ENCODE data around the gene ARMS2. TPM values are rescaled to one million over a fixed set of nuclear protein-coding genes. Genes with fewer than 3 reads are reported as not detected.

ARMS2 gene
- polyA plus RNA-seq, 3 donors = 0.24 to 0.31 TPM; not detected in 1

GRCh38 chr10:122448600-122448999 is 5.9 kb upstream of the ARMS2 start:
- no peak for DNase-seq (ENCODE audit: extremely low read depth in 1 of 11, low read depth in 9 of 11, low spot score in 4 of 11)

GRCh38 chr10:122449153-122449552 is 5.3 kb upstream of the ARMS2 start:
- DNase-seq (ENCODE audit: extremely low read depth in 1 of 11, low read depth in 9 of 11, low spot score in 4 of 11) = no peak

DNA sequence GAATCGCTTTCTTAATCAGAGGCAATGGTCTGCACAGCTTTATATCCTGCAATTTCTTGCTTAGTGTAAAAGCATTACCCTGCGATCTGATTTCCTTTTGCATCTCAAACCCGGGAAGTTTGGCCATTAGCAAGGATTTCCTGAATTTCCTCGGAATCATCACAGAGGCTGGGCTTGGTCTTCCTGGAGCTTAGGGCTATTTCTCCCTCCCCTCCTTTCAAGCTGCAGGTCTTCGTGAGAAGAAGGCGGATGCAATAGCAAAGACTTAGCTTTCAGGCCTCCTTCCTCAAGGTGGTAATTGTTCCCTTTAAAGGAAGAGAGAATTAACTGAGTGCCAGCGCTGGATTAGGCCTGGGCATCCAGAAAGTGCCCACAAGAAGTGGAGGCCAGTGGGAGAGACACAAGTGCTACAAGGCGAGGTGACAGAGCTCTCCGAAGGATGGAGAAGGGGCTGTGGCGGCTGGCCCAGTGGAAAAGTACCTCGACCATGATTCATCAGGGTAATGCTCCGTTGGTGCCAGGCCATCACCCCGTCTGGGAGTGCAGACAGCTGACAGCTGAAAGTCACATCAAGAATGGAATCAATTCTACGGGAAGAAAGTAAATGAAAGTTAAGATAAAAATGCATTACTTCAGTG is 4.0 kb upstream of the ARMS2 start:
- no peak for DNase-seq (ENCODE audit: extremely low read depth in 1 of 11, low read depth in 9 of 11, low spot score in 4 of 11)

GRCh38 chr10:122454071-122454470 is 382 bp upstream of the ARMS2 start:
- no peak for DNase-seq (ENCODE audit: extremely low read depth in 1 of 11, low read depth in 9 of 11, low spot score in 4 of 11)

- no peak for DNase-seq (ENCODE audit: extremely low read depth in 1 of 11, low read depth in 9 of 11, low spot score in 4 of 11)
These were observed 1.1 kb downstream of the ARMS2 start for GRCh38 chr10:122455376-122456079.

DNA sequence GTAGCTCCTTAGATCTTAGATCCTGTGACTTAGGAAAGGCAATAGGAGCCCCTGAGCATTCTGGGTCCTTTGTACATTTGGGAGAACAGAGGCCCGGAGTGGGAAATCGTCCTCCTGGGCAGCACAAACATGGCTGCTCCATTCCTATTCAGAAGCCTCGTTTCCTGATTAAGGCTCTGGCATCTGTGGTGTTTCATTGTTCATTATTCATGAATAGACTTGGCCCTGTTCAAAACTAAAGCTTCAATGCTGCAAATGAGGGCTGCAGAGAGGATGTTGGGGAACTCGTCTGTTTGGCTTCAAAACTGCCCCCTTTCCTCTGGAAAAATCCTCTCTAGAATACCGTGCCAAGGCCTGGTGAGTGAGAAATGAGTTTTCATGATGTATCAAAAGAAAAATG is 3.5 kb downstream of the ARMS2 start:
- no peak for DNase-seq (ENCODE audit: extremely low read depth in 1 of 11, low read depth in 9 of 11, low spot score in 4 of 11)

DNA sequence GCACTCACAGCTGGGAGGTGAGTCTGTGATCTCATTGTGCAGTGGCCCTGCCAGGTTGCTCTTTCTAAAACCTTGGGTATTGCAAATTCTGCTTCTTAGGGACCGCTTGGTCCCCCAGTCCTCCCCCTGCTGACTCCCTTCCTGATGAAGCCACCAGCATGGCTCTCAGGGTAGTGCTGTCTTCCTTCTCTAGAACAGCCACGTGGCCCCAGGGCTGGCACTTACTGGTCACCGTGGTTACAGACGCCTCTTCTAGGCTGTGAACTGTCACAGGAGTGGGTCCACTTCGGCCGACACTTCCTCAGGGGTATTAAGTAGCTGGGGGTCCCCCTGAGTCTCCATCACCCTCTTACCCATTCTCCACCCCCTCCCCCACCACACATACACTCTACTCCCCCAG is 4.2 kb downstream of the ARMS2 start:
- no peak for DNase-seq (ENCODE audit: extremely low read depth in 1 of 11, low read depth in 9 of 11, low spot score in 4 of 11)

- DNase-seq (ENCODE audit: extremely low read depth in 1 of 11, low read depth in 9 of 11, low spot score in 4 of 11) = no peak
These were observed 5.3 kb downstream of the ARMS2 start for GRCh38 chr10:122459561-122460273.

DNA sequence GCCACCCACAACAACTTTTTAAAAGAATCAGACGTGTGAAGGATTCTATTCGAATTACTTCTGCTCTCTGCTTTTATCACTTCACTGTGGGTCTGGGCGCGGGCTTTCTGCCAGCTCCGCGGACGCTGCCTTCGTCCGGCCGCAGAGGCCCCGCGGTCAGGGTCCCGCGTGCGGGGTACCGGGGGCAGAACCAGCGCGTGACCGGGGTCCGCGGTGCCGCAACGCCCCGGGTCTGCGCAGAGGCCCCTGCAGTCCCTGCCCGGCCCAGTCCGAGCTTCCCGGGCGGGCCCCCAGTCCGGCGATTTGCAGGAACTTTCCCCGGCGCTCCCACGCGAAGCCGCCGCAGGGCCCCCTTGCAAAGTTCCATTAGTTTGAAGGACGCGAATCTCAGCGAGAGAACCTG is 6.4 kb downstream of the ARMS2 start:
- no peak for DNase-seq (ENCODE audit: extremely low read depth in 1 of 11, low read depth in 9 of 11, low spot score in 4 of 11)

- DNase-seq (ENCODE audit: extremely low read depth in 1 of 11, low read depth in 9 of 11, low spot score in 4 of 11) = peak in 4 of 11 donors; percentile 50 to 68 (median 62)
These were observed 6.9 kb downstream of the ARMS2 start, which contains the start of gene HTRA1 for GRCh38 chr10:122461367-122461728. TSS of gene HTRA1 (plus strand) at chr10:122461553. CDS start at chr10:122461653, 100 bp downstream.

GRCh38 chr10:122461729-122462532 is 7.5 kb downstream of the ARMS2 start:
- DNase-seq (ENCODE audit: extremely low read depth in 1 of 11, low read depth in 9 of 11, low spot score in 4 of 11) = no peak

- no peak for DNase-seq (ENCODE audit: extremely low read depth in 1 of 11, low read depth in 9 of 11, low spot score in 4 of 11)
These were observed 8.3 kb downstream of the ARMS2 start for GRCh38 chr10:122462533-122463465.

DNA sequence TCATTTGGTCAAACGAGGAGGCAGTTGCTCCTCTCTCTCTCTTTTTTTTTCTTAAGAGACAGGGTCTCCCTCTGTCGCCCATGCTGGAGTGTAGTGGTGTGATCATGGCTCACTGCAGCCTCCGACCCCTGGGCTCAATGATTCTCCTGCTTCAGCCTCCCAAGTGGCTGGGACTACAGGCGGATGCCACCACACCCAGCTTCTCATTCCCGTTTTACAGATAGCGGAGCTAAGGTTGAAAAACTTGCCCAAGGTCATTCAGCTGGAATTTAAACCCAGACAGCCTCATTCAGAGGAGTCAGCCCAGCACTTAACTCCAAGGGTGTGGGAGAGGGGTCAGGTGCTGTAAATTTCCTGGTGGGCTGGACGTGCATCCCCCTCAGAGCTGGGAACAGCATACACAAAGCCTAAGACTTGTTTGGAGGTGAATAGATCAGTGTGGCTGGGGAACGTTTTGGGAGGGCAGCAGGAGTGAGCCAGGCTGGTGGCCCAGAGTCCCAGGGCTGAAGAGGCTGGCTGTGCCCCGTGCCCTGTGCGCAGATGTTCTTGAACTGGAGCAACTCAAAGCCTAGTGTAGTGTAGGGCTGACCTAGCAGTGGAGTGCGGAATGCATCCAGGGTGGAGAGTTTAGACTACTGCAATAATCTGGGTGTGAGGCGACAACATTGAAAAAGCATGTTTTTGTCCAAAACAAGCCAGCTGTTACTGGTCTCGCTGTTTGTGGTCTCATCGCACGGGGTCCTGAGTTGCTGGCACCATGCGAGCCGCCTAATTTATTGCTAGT is 9.2 kb downstream of the ARMS2 start:
- DNase-seq (ENCODE audit: extremely low read depth in 1 of 11, low read depth in 9 of 11, low spot score in 4 of 11) = no peak

DNA sequence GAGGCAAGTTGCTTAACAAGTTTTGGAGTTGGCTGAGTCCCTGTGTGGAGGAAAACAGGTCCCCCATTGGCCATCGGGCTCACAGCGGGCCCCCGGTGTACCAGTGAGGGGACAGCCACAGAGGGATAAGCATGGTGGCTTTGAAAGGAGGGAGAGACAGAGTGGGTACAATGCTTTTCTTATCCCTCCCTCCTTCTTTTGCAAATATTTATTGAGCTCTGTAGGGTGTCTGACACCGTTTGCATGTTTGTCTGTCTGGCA is 9.7 kb downstream of the ARMS2 start:
- no peak for DNase-seq (ENCODE audit: extremely low read depth in 1 of 11, low read depth in 9 of 11, low spot score in 4 of 11)

GRCh38 chr10:122464586-122464985 is 10.1 kb downstream of the ARMS2 start:
- no peak for DNase-seq (ENCODE audit: extremely low read depth in 1 of 11, low read depth in 9 of 11, low spot score in 4 of 11)

DNA sequence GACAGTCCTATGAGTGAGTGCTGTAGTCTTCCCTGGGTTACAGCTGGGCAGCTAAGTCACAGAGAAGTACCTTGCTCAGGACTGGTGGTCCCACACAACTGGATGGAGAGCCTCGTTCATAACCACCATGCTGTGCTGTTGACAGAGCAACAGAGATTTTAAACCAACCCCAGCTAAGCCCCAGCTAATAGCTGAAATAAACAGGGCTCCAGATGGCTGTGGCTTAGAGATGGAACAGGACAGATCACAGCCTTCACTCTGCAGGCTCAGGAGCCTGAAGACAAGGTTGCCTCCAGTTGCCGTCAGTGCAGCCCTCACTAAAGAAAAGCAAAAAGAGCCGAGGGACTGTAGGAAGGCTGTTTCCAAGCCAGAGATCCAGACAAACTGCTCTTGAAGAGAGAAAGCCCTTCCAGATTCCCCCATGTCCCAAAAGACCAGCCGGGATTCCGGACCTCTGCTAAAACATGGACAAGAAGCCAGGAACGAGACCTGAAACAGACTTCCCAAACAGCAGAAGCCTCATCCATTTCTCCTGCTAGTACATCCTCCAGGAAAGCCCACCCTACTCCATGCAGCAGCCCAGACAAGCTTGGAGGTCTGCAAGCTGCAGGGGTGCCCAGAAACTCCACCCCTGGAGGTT is 11.1 kb downstream of the ARMS2 start:
- no peak for DNase-seq (ENCODE audit: extremely low read depth in 1 of 11, low read depth in 9 of 11, low spot score in 4 of 11)

DNA sequence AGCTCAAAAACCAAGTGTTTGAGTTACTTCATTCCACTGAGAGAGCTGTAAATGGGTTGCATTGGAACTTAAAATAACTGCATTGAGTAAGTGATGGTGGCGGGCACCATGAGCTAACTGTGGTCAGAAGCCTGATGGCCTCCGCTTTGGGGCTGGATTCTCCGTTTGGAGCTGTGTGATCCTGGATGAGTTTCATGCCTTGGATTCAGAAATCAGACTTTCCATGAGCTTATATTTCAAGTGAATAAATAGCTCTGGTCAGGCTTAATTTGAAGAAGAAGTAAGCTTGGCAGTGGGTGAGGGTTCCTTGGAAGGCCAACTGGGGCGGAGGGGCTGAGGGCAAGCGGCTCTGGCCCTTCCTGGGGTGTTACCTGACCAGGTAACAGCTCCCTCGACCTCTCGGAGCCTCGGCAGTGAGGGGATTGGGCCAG is 12.5 kb downstream of the ARMS2 start:
- DNase-seq (ENCODE audit: extremely low read depth in 1 of 11, low read depth in 9 of 11, low spot score in 4 of 11) = no peak

Data from renal cortex interstitium (tissue), 11 donors.